ENCODE results near the gene GPR61.

The GPR61 gene

GRCh38 chr1:109541102-109541501 is 1.4 kb downstream of the GPR61 start:
- H3K27ac ChIP-seq = no peak overlapping the region
- no peak overlapping the region for H3K4me3 ChIP-seq (ENCODE audit: low read depth, low read length)
- H3K9me3 ChIP-seq (ENCODE audit: severe bottlenecking) = no peaks in the 10 kb centered on the region
- DNase-seq = no peak
- H3K36me3 ChIP-seq = no peaks in the 10 kb centered on the region
- H3K27me3 ChIP-seq (ENCODE audit: insufficient read depth, low read depth, severe bottlenecking) = no peaks in the 10 kb centered on the region
- TF ChIP-seq, protein P1, sequence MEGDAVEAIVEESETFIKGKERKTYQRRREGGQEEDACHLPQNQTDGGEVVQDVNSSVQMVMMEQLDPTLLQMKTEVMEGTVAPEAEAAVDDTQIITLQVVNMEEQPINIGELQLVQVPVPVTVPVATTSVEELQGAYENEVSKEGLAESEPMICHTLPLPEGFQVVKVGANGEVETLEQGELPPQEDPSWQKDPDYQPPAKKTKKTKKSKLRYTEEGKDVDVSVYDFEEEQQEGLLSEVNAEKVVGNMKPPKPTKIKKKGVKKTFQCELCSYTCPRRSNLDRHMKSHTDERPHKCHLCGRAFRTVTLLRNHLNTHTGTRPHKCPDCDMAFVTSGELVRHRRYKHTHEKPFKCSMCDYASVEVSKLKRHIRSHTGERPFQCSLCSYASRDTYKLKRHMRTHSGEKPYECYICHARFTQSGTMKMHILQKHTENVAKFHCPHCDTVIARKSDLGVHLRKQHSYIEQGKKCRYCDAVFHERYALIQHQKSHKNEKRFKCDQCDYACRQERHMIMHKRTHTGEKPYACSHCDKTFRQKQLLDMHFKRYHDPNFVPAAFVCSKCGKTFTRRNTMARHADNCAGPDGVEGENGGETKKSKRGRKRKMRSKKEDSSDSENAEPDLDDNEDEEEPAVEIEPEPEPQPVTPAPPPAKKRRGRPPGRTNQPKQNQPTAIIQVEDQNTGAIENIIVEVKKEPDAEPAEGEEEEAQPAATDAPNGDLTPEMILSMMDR (IDR thresholded peaks at IDR 0.05; ENCODE audit: low read depth, low read length) = no peak

DNA sequence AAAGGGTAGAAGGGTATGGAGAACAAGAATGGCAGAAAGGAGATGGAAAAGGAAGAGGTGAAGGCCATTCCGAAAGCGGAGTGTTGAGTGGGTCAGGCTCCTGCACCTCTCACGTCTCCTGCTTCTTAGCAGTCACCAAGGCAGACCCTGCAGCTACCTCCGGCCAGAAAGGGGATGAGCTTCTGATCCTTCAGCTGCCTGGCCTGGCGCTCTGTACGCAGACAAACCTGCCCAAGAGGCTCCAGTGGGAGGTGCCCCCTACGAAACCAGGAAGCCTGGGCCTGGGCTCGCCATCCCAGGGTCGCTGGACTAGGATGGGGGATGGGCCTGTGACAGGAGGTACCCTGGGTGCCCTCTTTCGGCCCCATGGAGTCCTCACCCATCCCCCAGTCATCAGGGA is 3.0 kb downstream of the GPR61 start:
- Histone ChIP-seq H3K9me3 (ENCODE audit: severe bottlenecking) (no peaks in the 10 kb centered on the region), H3K27ac (no peak overlapping the region), H3K4me3 (ENCODE audit: low read depth, low read length) (no peak overlapping the region), H3K36me3 (no peaks in the 10 kb centered on the region), H3K27me3 (ENCODE audit: insufficient read depth, low read depth, severe bottlenecking) (no peaks in the 10 kb centered on the region)
- DNase-seq = no peak
- TF ChIP-seq, protein P1 (IDR thresholded peaks at IDR 0.05; ENCODE audit: low read depth, low read length) = no peak

DNA sequence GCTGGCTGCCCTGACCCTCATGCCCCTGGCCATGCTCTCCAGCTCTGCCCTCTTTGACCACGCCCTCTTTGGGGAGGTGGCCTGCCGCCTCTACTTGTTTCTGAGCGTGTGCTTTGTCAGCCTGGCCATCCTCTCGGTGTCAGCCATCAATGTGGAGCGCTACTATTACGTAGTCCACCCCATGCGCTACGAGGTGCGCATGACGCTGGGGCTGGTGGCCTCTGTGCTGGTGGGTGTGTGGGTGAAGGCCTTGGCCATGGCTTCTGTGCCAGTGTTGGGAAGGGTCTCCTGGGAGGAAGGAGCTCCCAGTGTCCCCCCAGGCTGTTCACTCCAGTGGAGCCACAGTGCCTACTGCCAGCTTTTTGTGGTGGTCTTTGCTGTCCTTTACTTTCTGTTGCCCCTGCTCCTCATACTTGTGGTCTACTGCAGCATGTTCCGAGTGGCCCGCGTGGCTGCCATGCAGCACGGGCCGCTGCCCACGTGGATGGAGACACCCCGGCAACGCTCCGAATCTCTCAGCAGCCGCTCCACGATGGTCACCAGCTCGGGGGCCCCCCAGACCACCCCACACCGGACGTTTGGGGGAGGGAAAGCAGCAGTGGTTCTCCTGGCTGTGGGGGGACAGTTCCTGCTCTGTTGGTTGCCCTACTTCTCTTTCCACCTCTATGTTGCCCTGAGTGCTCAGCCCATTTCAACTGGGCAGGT is 3.8 kb downstream of the GPR61 start:
- Histone ChIP-seq H3K36me3 (no peaks in the 10 kb centered on the region), H3K27me3 (ENCODE audit: insufficient read depth, low read depth, severe bottlenecking) (no peaks in the 10 kb centered on the region), H3K27ac (no peak overlapping the region), H3K9me3 (ENCODE audit: severe bottlenecking) (no peaks in the 10 kb centered on the region), H3K4me3 (ENCODE audit: low read depth, low read length) (no peak overlapping the region)
- TF ChIP-seq, protein P1 (IDR thresholded peaks at IDR 0.05; ENCODE audit: low read depth, low read length) = no peak
- DNase-seq = no peak

GRCh38 chr1:109543988-109544735 is 4.5 kb downstream of the GPR61 start:
- no peaks in the 10 kb centered on the region for H3K36me3 ChIP-seq
- H3K27ac ChIP-seq = no peak overlapping the region
- H3K27me3 ChIP-seq (ENCODE audit: insufficient read depth, low read depth, severe bottlenecking) = no peaks in the 10 kb centered on the region
- no peaks in the 10 kb centered on the region for H3K9me3 ChIP-seq (ENCODE audit: severe bottlenecking)
- H3K4me3 ChIP-seq (ENCODE audit: low read depth, low read length) = no peak overlapping the region
- TF ChIP-seq, protein P1 (IDR thresholded peaks at IDR 0.05; ENCODE audit: low read depth, low read length) = no peak
- no peak for DNase-seq

DNA sequence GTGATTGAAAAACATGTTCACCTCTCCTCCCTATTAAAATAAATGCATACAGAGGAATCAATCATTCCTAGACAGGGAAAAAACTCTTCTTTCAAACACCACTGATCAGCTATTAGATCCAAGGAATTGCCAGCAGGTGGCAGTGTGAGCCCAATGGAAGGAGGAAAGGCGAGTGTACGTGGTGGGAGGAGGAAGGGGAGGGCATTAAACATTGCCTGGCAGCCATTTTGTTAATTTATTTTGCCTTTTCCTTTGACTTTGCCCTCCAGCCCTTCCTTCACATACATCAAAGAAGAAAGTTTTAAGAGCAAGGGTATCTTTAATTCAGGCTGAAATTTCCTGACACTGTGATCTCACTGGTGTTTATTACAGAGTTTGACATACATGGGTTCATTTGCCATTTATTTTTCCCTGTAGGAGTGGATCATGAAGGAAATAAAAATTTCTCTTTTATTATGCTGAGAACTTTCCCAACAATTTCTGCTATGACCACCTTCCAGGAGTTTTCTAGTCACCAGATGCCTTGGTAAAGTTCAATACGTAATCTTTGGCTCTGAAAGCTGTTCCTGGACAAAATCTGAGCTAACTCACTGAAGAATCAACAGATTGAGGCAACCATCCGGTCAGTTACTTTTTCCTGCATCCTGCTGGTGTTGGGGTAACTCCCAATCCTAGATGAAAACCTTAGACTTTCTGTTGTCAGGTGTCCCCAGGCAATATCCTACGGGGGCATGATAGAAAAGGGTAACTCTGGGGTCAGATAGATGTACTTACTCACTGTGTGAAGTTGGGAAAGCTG is 6.8 kb downstream of the GPR61 start:
- H3K4me3 ChIP-seq (ENCODE audit: low read depth, low read length) = no peak overlapping the region
- H3K27me3 ChIP-seq (ENCODE audit: insufficient read depth, low read depth, severe bottlenecking) = no peaks in the 10 kb centered on the region
- H3K27ac ChIP-seq = peak overlapping the region; percentile 65
- peak; percentile 91 for DNase-seq
- TF ChIP-seq, protein P1 (IDR thresholded peaks at IDR 0.05; ENCODE audit: low read depth, low read length) = peak; percentile 67
- H3K36me3 ChIP-seq = peaks cover 3% of the 10 kb centered on the region; the same call in 1 of the 2 replicates
- H3K9me3 ChIP-seq (ENCODE audit: severe bottlenecking) = no peaks in the 10 kb centered on the region

All from WERI-Rb-1 (cell line).